HepG2 (cell line): ENCODE results near the gene TTC21B. TPM values are rescaled to one million over a fixed set of nuclear protein-coding genes. Genes with fewer than 3 reads are reported as not detected.
A peak's percentile ranks its signal among the peaks of the same experiment; 100 is the strongest.

Experiments
- ATAC-seq: fragments of 200-7000 bp; cut with Tn5 transposase; 3 replicates; pipeline ENCODE4 v1.9.1; 2020; ENCODE audit warnings: mild to moderate bottlenecking, moderate library complexity
- BruUV-seq: library from RNA; stranded (reverse); fragments of 400-500 nt; replicated peaks from 2 replicates; lab custom pipeline; 2021; lab: Mats Ljungman, UMichigan
- CTCF ChIA-PET: fragments of 300-600 bp; formaldehyde crosslinking; extraction: SDS; loops from one replicate; lab custom pipeline; 2021; ENCODE audit warnings: low total read pairs, inconsistent platforms, low intra/inter-chr PET ratio; lab: Yijun Ruan, JAX
- POLR2A ChIA-PET: fragments of 350-600 bp; sonication (Branson Sonifier 250); formaldehyde crosslinking; loops from one replicate; lab custom pipeline; 2020; ENCODE audit warnings: antibody characterized with exemption, inconsistent platforms; lab: Yijun Ruan, JAX
- DNase-seq: peaks from one replicate; pipeline ENCODE4 v3.0.0-alpha.2; 2015; ENCODE audit warnings: low spot score
- FAIRE-seq: peaks from 3 replicates; lab custom pipeline; 2011; peaks lifted over from hg19 to GRCh38; lab: Jason Lieb, UNC
- H2AFZ ChIP-seq: one replicate; pipeline ENCODE4 v1.6.1; 2011; ENCODE audit warnings: low read length, inconsistent platforms
- H3K27ac ChIP-seq: fragments of 300-600 bp; 3 replicates; pipeline ENCODE4 v1.8.0; 2011; ENCODE audit warnings: mixed run types, mild to moderate bottlenecking, mixed read lengths, low read length, inconsistent platforms; ENCODE audit not compliant: insufficient read depth; ENCODE audit errors: extremely low read length
- H3K27me3 ChIP-seq, 2 experiments: fragments of 200-600 bp in 1 of 2; 2 replicates in 1 of 2; 3 replicates in 1 of 2; pipeline versions ENCODE4 v1.6.0 to v1.8.0; 2011; ENCODE audit warnings: low read length in 2 of 2, mild to moderate bottlenecking in 2 of 2, moderate library complexity in 2 of 2, inconsistent platforms in 1 of 2; ENCODE audit not compliant: insufficient read depth in 2 of 2, control insufficient read depth in 1 of 2
- H3K36me3 ChIP-seq, 2 experiments: fragments of 200-600 bp in 1 of 2; replicated peaks in 1 of 2; 2 replicates in 1 of 2; 3 replicates in 1 of 2; pipeline versions ENCODE4 v1.5.1 to v1.8.0; 2011; ENCODE audit warnings: low read length in 2 of 2, inconsistent platforms in 1 of 2; ENCODE audit not compliant: insufficient read depth in 2 of 2, control insufficient read depth in 1 of 2
- H3K4me1 ChIP-seq: 2 replicates; pipeline ENCODE4 v1.5.1; 2012; ENCODE audit warnings: low read length, inconsistent platforms; ENCODE audit not compliant: insufficient read depth
- H3K4me2 ChIP-seq: 2 replicates; pipeline ENCODE4 v1.6.0; 2011; ENCODE audit warnings: low read depth, low read length, inconsistent platforms
- H3K4me3 ChIP-seq, 3 experiments: fragments of 200-600 bp in 1 of 3; sonication (generic), shearing (Covaris generic) in 1 of 3; replicated peaks in 1 of 3; 2 replicates each; pipeline ENCODE4 v1.5.1; 2011 to 2016; ENCODE audit warnings: low read length in 3 of 3, inconsistent platforms in 2 of 3, low read depth in 2 of 3, mild to moderate bottlenecking in 2 of 3, control low read depth in 1 of 3, mixed read lengths in 1 of 3; ENCODE audit not compliant: insufficient read depth in 1 of 3
- H3K79me2 ChIP-seq: one replicate; pipeline ENCODE4 v1.6.1; 2011; ENCODE audit warnings: low read length, inconsistent platforms; ENCODE audit not compliant: insufficient read depth
- H3K9ac ChIP-seq: 2 replicates; pipeline ENCODE4 v1.6.0; 2011; ENCODE audit warnings: mild to moderate bottlenecking, low read depth, low read length, inconsistent platforms; ENCODE audit not compliant: insufficient read depth
- H3K9me3 ChIP-seq: 2 replicates; pipeline ENCODE4 v1.5.1; 2012; ENCODE audit warnings: mild to moderate bottlenecking, low read length
- H4K20me1 ChIP-seq: 2 replicates; pipeline ENCODE4 v1.6.0; 2011; ENCODE audit warnings: inconsistent platforms, mild to moderate bottlenecking, low read length, moderate library complexity; ENCODE audit not compliant: insufficient read depth
- CBFB ChIP-seq: sonication (generic); formaldehyde crosslinking; IDR thresholded peaks from 2 replicates; pipeline ENCODE4 v1.4.0; 2020; ENCODE audit warnings: missing genetic modification reagents
- CCDC6 ChIP-seq: sonication (generic); formaldehyde crosslinking; IDR thresholded peaks from 2 replicates; pipeline ENCODE4 v1.8.1; 2022; ENCODE audit warnings: mild to moderate bottlenecking, missing genetic modification reagents, moderate library complexity
- HNRNPK ChIP-seq: fragments of 200-400 bp; formaldehyde crosslinking; IDR thresholded peaks from 2 replicates; pipeline ENCODE4 v1.6.1; 2018; ENCODE audit warnings: low read length, low read depth, moderate library complexity, mild to moderate bottlenecking; ENCODE audit not compliant: poor library complexity, severe bottlenecking
- MAFF ChIP-seq: IDR thresholded peaks from 2 replicates; pipeline ENCODE4 v1.6.1; 2011; ENCODE audit warnings: low read depth, low read length, improper control_type of control experiment
- MAFK ChIP-seq, 2 experiments: IDR thresholded peaks in 1 of 2; conservative IDR thresholded peaks in 1 of 2; 2 replicates each; pipeline ENCODE4 v1.6.1; 2011; ENCODE audit warnings: improper control_type of control experiment in 2 of 2, low read length in 2 of 2
- MLLT10 ChIP-seq: sonication (generic); formaldehyde crosslinking; IDR thresholded peaks from 2 replicates; pipeline ENCODE4 v1.4.0; 2020; ENCODE audit warnings: missing genetic modification reagents
- NCOA1 ChIP-seq: sonication (generic); formaldehyde crosslinking; IDR thresholded peaks from 2 replicates; pipeline ENCODE4 v1.9.0; 2021; ENCODE audit warnings: missing genetic modification reagents
- POGZ ChIP-seq: sonication (generic); formaldehyde crosslinking; IDR thresholded peaks from 2 replicates; pipeline ENCODE4 v1.4.0; 2020; ENCODE audit warnings: mild to moderate bottlenecking, missing genetic modification reagents
- POLR2AphosphoS2 ChIP-seq: IDR thresholded peaks from 2 replicates; pipeline ENCODE4 v1.6.1; 2011; ENCODE audit warnings: low read depth, low read length, improper control_type of control experiment
- SOX13 ChIP-seq, 3 experiments: fragments of 450-650 bp in 1 of 3; sonication (generic) in 1 of 3; formaldehyde crosslinking in 1 of 3; IDR thresholded peaks in 2 of 3; conservative IDR thresholded peaks in 1 of 3; 2 replicates each; pipeline versions ENCODE4 v1.5.0 to v1.6.1; 2016 to 2020; ENCODE audit warnings: antibody characterized with exemption in 1 of 3, mild to moderate bottlenecking in 1 of 3, missing compliant biosample characterization in 1 of 3, missing genetic modification reagents in 1 of 3, moderate library complexity in 1 of 3
- SRSF9 ChIP-seq: fragments of 200-400 bp; formaldehyde crosslinking; IDR thresholded peaks from 2 replicates; pipeline ENCODE4 v1.6.1; 2018; ENCODE audit warnings: borderline replicate concordance, mild to moderate bottlenecking, low read depth, low read length; ENCODE audit not compliant: insufficient read depth, poor library complexity, severe bottlenecking
- ZFP37 ChIP-seq: sonication (generic); formaldehyde crosslinking; IDR thresholded peaks from 2 replicates; pipeline ENCODE4 v1.4.0; 2020; ENCODE audit warnings: missing genetic modification reagents, borderline replicate concordance
- ZNF20 ChIP-seq: sonication (generic); formaldehyde crosslinking; IDR thresholded peaks from 2 replicates; pipeline ENCODE4 v1.4.0; 2020; ENCODE audit warnings: mild to moderate bottlenecking, moderate library complexity, missing genetic modification reagents
- ZNF24 ChIP-seq: fragments of 450-650 bp; IDR thresholded peaks from 2 replicates; pipeline ENCODE4 v1.6.1; 2017; ENCODE audit warnings: antibody characterized with exemption, mild to moderate bottlenecking
- ZNF629 ChIP-seq: sonication (generic); formaldehyde crosslinking; conservative IDR thresholded peaks from 2 replicates; pipeline ENCODE4 v1.5.0; 2020; ENCODE audit warnings: missing genetic modification reagents
- ZNF720 ChIP-seq: sonication (generic); formaldehyde crosslinking; IDR thresholded peaks from 2 replicates; pipeline ENCODE4 v1.4.0; 2020; ENCODE audit warnings: missing genetic modification reagents
- ZNF780A ChIP-seq: sonication (generic); formaldehyde crosslinking; IDR thresholded peaks from 2 replicates; pipeline ENCODE4 v1.8.0; 2022; ENCODE audit warnings: mild to moderate bottlenecking, missing genetic modification reagents, moderate library complexity
- WGBS: methylation state at CpG from one replicate; pipeline ENCODE4 v1.1.6; 2017; ENCODE audit warnings: low lambda C conversion rate; 5-methylcytosine and 5-hydroxymethylcytosine counted together
- in situ Hi-C: cut with HindIII; loops from 2 replicates; pipeline ENCODE4 v1.10.0; 2017; ENCODE audit warnings: low pct_unique_long_range_greater_than_20kb; ENCODE audit not compliant: extremely low pct_ligation_motif_present
- intact Hi-C: fragments of 100-400 bp; cut with micrococcal nuclease; formaldehyde crosslinking; loops from one replicate; pipeline ENCODE4 v1.10.0; 2022; ENCODE audit not compliant: unreplicated experiment
- polyA plus RNA-seq, 8 experiments: library from polyadenylated mRNA; depleted of rRNA in 3 of 8; stranded (reverse) in 7 of 8; unstranded in 1 of 8; fragments of >200 nt; fragmentation: Illumina TruSeq in 4 of 8; extraction: Trizol in 4 of 8; gene quantifications; 2 replicates each; pipeline versions ENCODE4 v1.2.1 to v1.2.3, GENCODE V29; 2011 to 2016; ENCODE audit warnings: low read depth in 4 of 8, missing spikeins in 1 of 8, mixed read lengths in 1 of 8; ENCODE audit not compliant: insufficient read depth in 1 of 8
- total RNA-seq, 5 experiments: library from RNA; depleted of rRNA; stranded (reverse); fragments of >200 nt; fragmentation: Illumina TruSeq; extraction: Trizol; gene quantifications; 2 replicates each; pipeline ENCODE4 v1.2.3, GENCODE V29; 2016; ENCODE audit warnings: low read depth in 1 of 5
- TF ChIP-seq, protein P1 (sequence below): sonication (generic); formaldehyde crosslinking; IDR thresholded peaks from 2 replicates; pipeline ENCODE4 v1.9.0; 2021; ENCODE audit warnings: missing genetic modification reagents, borderline replicate concordance

TTC21B gene
- total and polyA plus RNA-seq, 2 of the 13 experiments (the other 11 are each of a cell fraction or from before 2014, with no cell fraction given): 39.1 to 67.1 TPM

DNA sequence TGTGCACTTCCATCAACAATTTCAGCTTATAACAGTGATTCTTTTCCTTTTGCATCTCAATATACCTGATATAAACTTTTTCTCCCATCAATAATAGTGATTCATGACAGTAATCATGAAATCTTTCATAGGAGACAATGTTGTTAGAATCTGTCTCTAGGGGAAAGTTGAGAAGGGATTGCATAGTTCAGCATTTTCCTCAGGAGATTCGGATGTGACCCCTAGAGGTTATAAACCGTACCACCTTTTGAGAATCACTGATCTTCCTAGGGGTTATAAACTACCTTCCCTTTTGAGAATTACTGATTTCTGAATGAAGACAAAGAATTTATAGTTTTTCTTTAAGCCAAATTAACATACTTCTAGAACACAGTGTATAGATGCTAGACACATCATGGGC is 106.6 kb downstream of the TTC21B start:
- no peak overlapping the region for H3K4me2 ChIP-seq
- H3K9ac ChIP-seq: no peak overlapping the region
- no peak for FAIRE-seq
- in situ Hi-C loops (no loop called here), intact Hi-C loops (no loop called here)
- no peaks in the 10 kb centered on the region for H4K20me1 ChIP-seq
- peaks cover 1% of the 10 kb centered on the region; the same call in 1 of the 2 replicates for H3K9me3 ChIP-seq
- H3K27ac ChIP-seq: no peak overlapping the region
- H3K36me3 ChIP-seq: no peaks in the 10 kb centered on the region
- no peaks in the 10 kb centered on the region for H3K79me2 ChIP-seq
- no peaks in the 10 kb centered on the region for H3K4me1 ChIP-seq
- DNase-seq: no peak
- 51% methylated on average over 2 of the region's 2 CpGs for WGBS
- no TSS peak for BruUV-seq
- H3K4me3 ChIP-seq: no peak overlapping the region
- TF ChIP-seq MAFF: 0 out of 2 replicates have a peak, but pooled peaks have one; percentile 24
- TF ChIP-seq CBFB: no peak
- TF ChIP-seq MAFK (conservative IDR thresholded peaks at IDR 0.05 in 1 of 2, IDR thresholded peaks at IDR 0.05 in 1 of 2; ENCODE audit: low read length in 2 of 2): peak; percentile 24 to 42; a peak in 2 of 4 replicates
- H2AFZ ChIP-seq: no peak overlapping the region
- ChIA-PET POLR2A (no interaction called here), CTCF (no interaction called here)
- H3K27me3 ChIP-seq: no peaks in the 10 kb centered on the region
- peak; percentile 48; the same call in 1 of the 3 replicates for ATAC-seq

- Histone ChIP-seq H2AFZ (no peak overlapping the region), H4K20me1 (no peaks in the 10 kb centered on the region), H3K27ac (no peak overlapping the region), H3K4me2 (no peak overlapping the region), H3K79me2 (no peaks in the 10 kb centered on the region), H3K9ac (no peak overlapping the region), H3K36me3 (no peaks in the 10 kb centered on the region), H3K27me3 (no peaks in the 10 kb centered on the region), H3K4me3 (no peak overlapping the region), H3K4me1 (no peaks in the 10 kb centered on the region), H3K9me3 (no peaks in the 10 kb centered on the region)
- ChIA-PET POLR2A (no interaction called here), CTCF (no interaction called here)
- ATAC-seq (no peak), DNase-seq (no peak), FAIRE-seq (no peak)
- BruUV-seq: no TSS peak
- WGBS: 76% methylated on average over 7 of the region's 7 CpGs
- in situ Hi-C loops (no loop called here), intact Hi-C loops (no loop called here)
- TF ChIP-seq SOX13 (IDR thresholded peaks at IDR 0.05) (no peak), SOX13 (CRISPR knock-in tag; conservative IDR thresholded peaks at IDR 0.05 in 1 of 2, IDR thresholded peaks at IDR 0.05 in 1 of 2) (no peak), ZNF629 (no peak), POGZ (CRISPR knock-in tag) (no peak), SRSF9 (no peak), NCOA1 (CRISPR knock-in tag) (no peak), ZFP37 (no peak), ZNF24 (no peak), ZNF20 (CRISPR knock-in tag) (no peak), MLLT10 (CRISPR knock-in tag) (no peak), HNRNPK (no peak), ZNF780A (no peak), CCDC6 (CRISPR knock-in tag) (no peak), POLR2AphosphoS2 (no peak), ZNF720 (CRISPR knock-in tag) (no peak)
- TF ChIP-seq, protein P1, sequence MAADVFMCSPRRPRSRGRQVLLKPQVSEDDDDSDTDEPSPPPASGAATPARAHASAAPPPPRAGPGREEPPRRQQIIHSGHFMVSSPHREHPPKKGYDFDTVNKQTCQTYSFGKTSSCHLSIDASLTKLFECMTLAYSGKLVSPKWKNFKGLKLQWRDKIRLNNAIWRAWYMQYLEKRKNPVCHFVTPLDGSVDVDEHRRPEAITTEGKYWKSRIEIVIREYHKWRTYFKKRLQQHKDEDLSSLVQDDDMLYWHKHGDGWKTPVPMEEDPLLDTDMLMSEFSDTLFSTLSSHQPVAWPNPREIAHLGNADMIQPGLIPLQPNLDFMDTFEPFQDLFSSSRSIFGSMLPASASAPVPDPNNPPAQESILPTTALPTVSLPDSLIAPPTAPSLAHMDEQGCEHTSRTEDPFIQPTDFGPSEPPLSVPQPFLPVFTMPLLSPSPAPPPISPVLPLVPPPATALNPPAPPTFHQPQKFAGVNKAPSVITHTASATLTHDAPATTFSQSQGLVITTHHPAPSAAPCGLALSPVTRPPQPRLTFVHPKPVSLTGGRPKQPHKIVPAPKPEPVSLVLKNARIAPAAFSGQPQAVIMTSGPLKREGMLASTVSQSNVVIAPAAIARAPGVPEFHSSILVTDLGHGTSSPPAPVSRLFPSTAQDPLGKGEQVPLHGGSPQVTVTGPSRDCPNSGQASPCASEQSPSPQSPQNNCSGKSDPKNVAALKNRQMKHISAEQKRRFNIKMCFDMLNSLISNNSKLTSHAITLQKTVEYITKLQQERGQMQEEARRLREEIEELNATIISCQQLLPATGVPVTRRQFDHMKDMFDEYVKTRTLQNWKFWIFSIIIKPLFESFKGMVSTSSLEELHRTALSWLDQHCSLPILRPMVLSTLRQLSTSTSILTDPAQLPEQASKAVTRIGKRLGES (CRISPR knock-in tag): no peak
Measured at GRCh38 chr2:165846056-165846455, 107.5 kb downstream of the TTC21B start.
